GM18870 (cell line): ENCODE measurements around the gene STMN3.

Experiments used
- ATAC-seq: cut with Tn5 transposase; IDR thresholded peaks from one replicate; pipeline ENCODE4 v1.9.1; 2021; ENCODE audit warnings: moderate library complexity; ENCODE audit not compliant: unreplicated experiment

Gene STMN3

GRCh38 chr20:63692436-63693082, 39.3 kb upstream of the STMN3 start:
- no peak for ATAC-seq

- no peak for ATAC-seq
These were observed 38.6 kb upstream of the STMN3 start for GRCh38 chr20:63691711-63692435.

GRCh38 chr20:63690898-63691710, 37.9 kb upstream of the STMN3 start:
- no peak for ATAC-seq

- ATAC-seq, result no peak
These were observed 37.0 kb upstream of the STMN3 start for GRCh38 chr20:63690003-63690897.

- no peak for ATAC-seq
These were observed 36.1 kb upstream of the STMN3 start for GRCh38 chr20:63689046-63690002.

- no peak for ATAC-seq
These were observed 35.2 kb upstream of the STMN3 start for GRCh38 chr20:63688228-63689045.

- ATAC-seq, result no peak
These were observed 34.4 kb upstream of the STMN3 start for GRCh38 chr20:63687419-63688178.

- no peak for ATAC-seq
These were observed 33.5 kb upstream of the STMN3 start for GRCh38 chr20:63686492-63687321.

- ATAC-seq, result no peak
These were observed 32.9 kb upstream of the STMN3 start for GRCh38 chr20:63686094-63686491.

GRCh38 chr20:63685269-63686026, 32.2 kb upstream of the STMN3 start:
- ATAC-seq, result no peak

- no peak for ATAC-seq
These were observed 29.3 kb upstream of the STMN3 start for GRCh38 chr20:63682384-63683139.

GRCh38 chr20:63681609-63682142, 28.5 kb upstream of the STMN3 start:
- no peak for ATAC-seq

- no peak for ATAC-seq
These were observed 27.8 kb upstream of the STMN3 start for GRCh38 chr20:63680857-63681608.

GRCh38 chr20:63680427-63680826, 27.2 kb upstream of the STMN3 start:
- no peak for ATAC-seq

- ATAC-seq, result no peak
These were observed 26.6 kb upstream of the STMN3 start for GRCh38 chr20:63679799-63680305.
